K562 (cell line): ENCODE measurements around the gene ZNRF3.

ENCODE experiments used
- CREM ChIP-seq: IDR thresholded peaks from 2 replicates; pipeline ENCODE4 v1.6.1; 2014; ENCODE audit warnings: antibody characterized with exemption, low read depth
- CSDE1 ChIP-seq, 2 experiments: fragments of 450-650 bp; IDR thresholded peaks; 2 replicates each; pipeline ENCODE4 v1.6.1; 2016; ENCODE audit warnings: mild to moderate bottlenecking in 1 of 2
- ELF4 ChIP-seq: fragments of 450-650 bp; formaldehyde crosslinking; IDR thresholded peaks from 2 replicates; pipeline ENCODE4 v1.4.0; 2022; ENCODE audit warnings: missing genetic modification characterization
- EZH2 ChIP-seq: IDR thresholded peaks from 2 replicates; pipeline ENCODE4 v1.6.1; 2012; ENCODE audit warnings: low read depth, mild to moderate bottlenecking, inconsistent platforms, low read length, borderline replicate concordance
- HMGN3 ChIP-seq: IDR thresholded peaks from 2 replicates; pipeline ENCODE4 v1.6.1; 2011; ENCODE audit warnings: borderline replicate concordance, low read depth, mild to moderate bottlenecking, mixed read lengths, low read length; ENCODE audit not compliant: insufficient read length; ENCODE audit errors: extremely low read depth
- PHF8 ChIP-seq: fragments of 200-600 bp; sonication (generic); IDR thresholded peaks from 2 replicates; pipeline ENCODE4 v1.6.1; 2012; ENCODE audit warnings: mixed run types, mild to moderate bottlenecking, inconsistent platforms, low read length, moderate library complexity, borderline replicate concordance
- PML ChIP-seq: IDR thresholded peaks from 2 replicates; pipeline ENCODE4 v1.6.1; 2012; ENCODE audit warnings: low read length, inconsistent platforms
- RAD21 ChIP-seq, 2 experiments: fragments of 250-450 bp in 1 of 2; fragments of 450-650 bp in 1 of 2; sonication (Bioruptor Pico) in 1 of 2; formaldehyde crosslinking in 1 of 2; IDR thresholded peaks in 1 of 2; conservative IDR thresholded peaks in 1 of 2; 2 replicates each; pipeline versions ENCODE4 v1.4.0 to v1.8.0; 2020 to 2022; ENCODE audit warnings: mild to moderate bottlenecking in 2 of 2, moderate library complexity in 1 of 2
- REST ChIP-seq, 2 experiments: fragments of 450-650 bp; formaldehyde crosslinking in 1 of 2; IDR thresholded peaks; 2 replicates each; pipeline versions ENCODE4 v1.4.0 to v1.6.1; 2014 to 2020; ENCODE audit warnings: mild to moderate bottlenecking in 2 of 2, borderline replicate concordance in 1 of 2, low read depth in 1 of 2
- SIN3B ChIP-seq: fragments of 450-650 bp; IDR thresholded peaks from 2 replicates; pipeline ENCODE4 v1.6.1; 2017; ENCODE audit warnings: low read depth, mild to moderate bottlenecking, moderate library complexity
- SPI1 ChIP-seq: IDR thresholded peaks from 2 replicates; pipeline ENCODE4 v1.6.1; 2011; ENCODE audit warnings: low read depth, low read length, control low read depth, borderline replicate concordance
- XRCC5 ChIP-seq: fragments of 200-400 bp; formaldehyde crosslinking; IDR thresholded peaks from 2 replicates; pipeline ENCODE4 v1.6.1; 2017; ENCODE audit warnings: low read depth, mild to moderate bottlenecking, low read length
- ZNF224 ChIP-seq: sonication (generic); formaldehyde crosslinking; IDR thresholded peaks from 2 replicates; pipeline ENCODE4 v1.8.0; 2022; ENCODE audit warnings: mild to moderate bottlenecking, missing genetic modification reagents

- TF ChIP-seq PHF8 (no peak), ZNF224 (CRISPR knock-in tag) (no peak), EZH2 (no peak), SPI1 (no peak), ELF4 (CRISPR knock-in tag) (no peak), SIN3B (no peak), PML (no peak), XRCC5 (no peak), RAD21 (CRISPR knock-in tag; conservative IDR thresholded peaks at IDR 0.05 in 1 of 2, IDR thresholded peaks at IDR 0.05 in 1 of 2) (no peak), REST (IDR thresholded peaks at IDR 0.05; ENCODE audit: borderline replicate concordance) (no peak), REST (CRISPR knock-in tag; IDR thresholded peaks at IDR 0.05; ENCODE audit: low read depth) (no peak), CREM (no peak), HMGN3 (no peak), CSDE1 (IDR thresholded peaks at IDR 0.05) (no peak)
These were observed 760 bp downstream of the ZNRF3 start for GRCh38 chr22:28883917-28884746.
